Esophagus squamous epithelium (tissue), 4 donors: ENCODE data around the gene LGI2.

Source experiments
- POLR2A ChIP-seq, 4 donors: fragments of 450-650 bp; IDR thresholded peaks; one replicate each; pipeline ENCODE4 v1.6.1; 2017; ENCODE audit warnings: antibody characterized with exemption in 4 of 4, mild to moderate bottlenecking in 4 of 4, moderate library complexity in 3 of 4
- TF ChIP-seq, protein P1 (sequence below), 6 experiments: fragments of 450-650 bp in 4 of 6; fragments of 200-600 bp in 2 of 6; sonication (generic) in 2 of 6; IDR thresholded peaks; one replicate each; pipeline ENCODE4 v1.5.1; 2016 to 2019; ENCODE audit warnings: antibody characterized with exemption in 6 of 6, mild to moderate bottlenecking in 4 of 6, moderate library complexity in 4 of 6

DNA sequence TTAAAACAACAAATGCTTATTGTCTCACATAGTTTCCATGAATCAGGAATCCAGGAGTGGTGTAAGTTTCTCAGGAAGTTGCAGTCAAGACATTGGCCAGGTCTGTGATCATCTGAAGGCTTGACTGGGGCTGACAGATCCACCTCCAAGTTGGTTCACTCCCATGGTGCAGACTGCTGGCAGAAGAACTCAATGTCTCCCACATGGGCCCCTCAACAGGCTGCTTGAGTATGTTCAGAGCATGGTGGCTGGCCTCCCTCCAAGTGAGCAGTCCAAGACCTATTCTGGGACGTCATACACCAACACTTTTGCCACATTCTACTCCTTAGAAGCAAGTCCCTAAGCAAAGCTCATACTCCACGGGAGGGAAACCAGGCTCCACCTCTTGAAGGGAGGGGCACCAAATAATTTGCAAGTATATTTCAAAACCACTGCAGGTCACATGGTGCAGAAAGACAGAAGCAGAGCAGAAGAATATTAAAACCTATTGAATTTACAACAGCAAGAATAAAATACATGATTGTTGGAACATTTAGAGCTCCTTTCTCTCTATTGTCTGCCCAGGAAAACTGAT, 35.3 kb downstream of the LGI2 start:
- no peak for TF ChIP-seq POLR2A (IDR thresholded peaks at IDR 0.05)
- TF ChIP-seq, protein P1, sequence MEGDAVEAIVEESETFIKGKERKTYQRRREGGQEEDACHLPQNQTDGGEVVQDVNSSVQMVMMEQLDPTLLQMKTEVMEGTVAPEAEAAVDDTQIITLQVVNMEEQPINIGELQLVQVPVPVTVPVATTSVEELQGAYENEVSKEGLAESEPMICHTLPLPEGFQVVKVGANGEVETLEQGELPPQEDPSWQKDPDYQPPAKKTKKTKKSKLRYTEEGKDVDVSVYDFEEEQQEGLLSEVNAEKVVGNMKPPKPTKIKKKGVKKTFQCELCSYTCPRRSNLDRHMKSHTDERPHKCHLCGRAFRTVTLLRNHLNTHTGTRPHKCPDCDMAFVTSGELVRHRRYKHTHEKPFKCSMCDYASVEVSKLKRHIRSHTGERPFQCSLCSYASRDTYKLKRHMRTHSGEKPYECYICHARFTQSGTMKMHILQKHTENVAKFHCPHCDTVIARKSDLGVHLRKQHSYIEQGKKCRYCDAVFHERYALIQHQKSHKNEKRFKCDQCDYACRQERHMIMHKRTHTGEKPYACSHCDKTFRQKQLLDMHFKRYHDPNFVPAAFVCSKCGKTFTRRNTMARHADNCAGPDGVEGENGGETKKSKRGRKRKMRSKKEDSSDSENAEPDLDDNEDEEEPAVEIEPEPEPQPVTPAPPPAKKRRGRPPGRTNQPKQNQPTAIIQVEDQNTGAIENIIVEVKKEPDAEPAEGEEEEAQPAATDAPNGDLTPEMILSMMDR (IDR thresholded peaks at IDR 0.05): no peak
